Activated effector memory CD4-positive, alpha-beta T cell treated with Interleukin-2 at 50 U/mL for 16 hours (primary cell): ENCODE data around the gene SRSF3.
"Not testable (repeated sequence)": the region's sequence is repeated elsewhere in the genome, so short reads cannot be mapped to it uniquely, and the experiment has no call there.

Experiments used
- DNase-seq: peaks from one replicate; pipeline ENCODE4 v3.0.0-alpha.2; 2020

The SRSF3 gene

DNA sequence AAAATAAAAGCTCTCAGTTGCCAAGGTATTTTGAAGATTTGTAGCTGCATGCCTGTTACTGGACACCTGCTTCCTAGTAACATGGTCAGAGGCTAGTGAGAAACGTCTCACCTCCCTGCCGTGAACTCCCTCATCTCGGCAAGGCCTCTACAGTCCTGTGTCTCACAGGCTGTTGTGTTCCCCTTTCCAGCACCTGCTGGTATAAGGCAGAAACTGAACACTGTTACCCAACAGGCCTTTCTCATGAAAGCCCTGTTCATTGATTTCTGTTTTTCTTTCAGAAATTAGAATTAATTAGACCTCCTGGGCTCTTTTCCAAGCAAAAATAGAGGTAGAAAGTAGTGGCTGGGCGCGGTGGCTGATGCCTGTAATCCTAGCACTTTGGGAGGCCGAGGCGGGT, 17.6 kb upstream of the SRSF3 start:
- DNase-seq: no peak

DNA sequence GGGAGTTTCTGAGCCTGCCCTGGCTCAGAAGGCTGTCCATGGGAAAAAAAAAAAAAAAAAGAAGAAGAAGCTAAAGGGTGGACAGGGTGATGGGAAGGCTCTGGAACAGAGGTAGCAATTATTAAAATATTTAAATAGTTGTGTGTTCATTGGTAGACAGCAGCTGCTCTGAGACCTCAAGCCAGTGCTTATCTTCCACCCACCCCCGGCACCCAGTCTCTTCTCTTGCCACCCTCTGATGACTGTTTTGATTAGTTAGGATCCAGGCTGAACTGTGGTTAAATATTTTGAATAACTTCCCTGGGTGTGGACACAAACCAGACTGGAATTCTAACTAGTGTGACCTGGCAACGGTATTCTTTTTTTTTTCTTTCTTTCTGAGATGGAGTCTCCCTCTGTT, 16.9 kb upstream of the SRSF3 start:
- no peak for DNase-seq

DNA sequence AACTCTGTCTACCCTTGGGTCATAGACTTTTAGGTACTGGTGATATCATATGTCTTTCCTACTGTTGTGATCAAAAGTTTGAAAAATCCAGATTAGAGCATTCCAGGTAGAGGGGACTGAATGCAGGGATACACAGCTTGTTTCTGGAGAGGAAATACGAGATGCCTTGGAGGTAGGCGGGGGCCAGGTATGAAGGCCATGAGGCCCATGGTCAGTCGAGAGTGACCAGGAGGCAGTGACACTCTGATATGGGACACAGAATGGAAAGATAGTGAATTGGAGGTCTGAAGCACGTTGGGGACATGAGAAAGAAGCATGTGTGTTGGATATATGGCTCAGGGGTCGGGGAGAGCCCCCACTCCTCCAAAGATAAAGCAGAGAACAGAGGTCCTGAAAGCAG, 16.1 kb upstream of the SRSF3 start:
- DNase-seq: no peak

DNA sequence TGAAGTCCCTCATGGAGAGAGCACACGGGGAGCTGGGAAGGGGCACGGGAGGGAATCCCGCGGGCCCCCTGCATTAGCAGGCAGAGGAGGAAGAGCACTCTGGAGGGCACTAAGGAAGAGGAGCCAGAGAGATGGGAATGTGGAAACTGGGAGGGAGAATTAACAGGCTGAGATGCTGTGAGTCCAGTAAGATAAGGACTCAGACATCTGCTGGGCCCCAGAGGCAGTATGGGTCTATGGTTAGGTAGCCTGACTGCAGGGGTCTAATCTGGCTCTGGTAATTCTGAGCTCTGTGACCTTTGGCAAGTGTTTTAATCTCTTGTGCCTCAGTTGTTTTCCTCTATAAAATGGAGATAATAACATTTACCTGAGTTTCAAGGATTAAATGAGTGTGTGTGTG, 15.7 kb upstream of the SRSF3 start:
- no peak for DNase-seq

DNA sequence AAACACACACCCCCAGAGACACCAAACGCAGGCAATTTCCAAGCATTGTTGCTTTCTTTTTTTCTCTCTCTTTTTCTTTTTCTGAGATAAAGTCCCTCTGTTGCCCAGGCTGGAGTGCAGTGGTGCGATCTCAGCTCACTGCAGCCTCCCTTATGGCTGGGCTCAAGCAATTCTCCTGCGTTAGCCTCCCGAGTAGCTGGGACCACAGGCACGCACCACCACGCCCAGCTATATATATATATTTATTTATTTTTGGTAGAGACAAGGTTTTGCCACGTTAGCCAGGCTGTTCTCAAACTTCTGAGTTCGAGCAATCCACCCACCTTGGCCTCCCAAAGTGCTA, 14.0 kb upstream of the SRSF3 start:
- DNase-seq: no peak

DNA sequence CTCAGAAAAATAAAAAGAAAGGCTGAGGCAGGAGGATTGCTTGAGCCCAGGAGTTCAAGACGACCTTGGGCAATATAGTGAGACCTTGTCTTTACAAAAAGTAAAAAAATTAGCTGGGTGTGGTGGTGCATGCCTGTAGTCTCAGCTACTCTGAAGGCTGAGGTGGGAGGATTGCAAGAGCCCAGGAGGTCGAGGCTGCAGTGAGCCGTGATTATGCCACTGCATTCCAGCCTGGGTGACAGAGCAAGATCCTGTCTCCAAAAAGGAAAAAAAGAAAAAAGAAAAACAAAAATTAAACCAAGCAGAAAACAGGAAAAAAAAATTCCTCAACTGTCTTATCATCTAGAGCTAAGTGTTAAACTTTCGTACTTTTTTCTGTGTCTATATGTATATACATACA, 12.4 kb upstream of the SRSF3 start:
- DNase-seq: no peak

DNA sequence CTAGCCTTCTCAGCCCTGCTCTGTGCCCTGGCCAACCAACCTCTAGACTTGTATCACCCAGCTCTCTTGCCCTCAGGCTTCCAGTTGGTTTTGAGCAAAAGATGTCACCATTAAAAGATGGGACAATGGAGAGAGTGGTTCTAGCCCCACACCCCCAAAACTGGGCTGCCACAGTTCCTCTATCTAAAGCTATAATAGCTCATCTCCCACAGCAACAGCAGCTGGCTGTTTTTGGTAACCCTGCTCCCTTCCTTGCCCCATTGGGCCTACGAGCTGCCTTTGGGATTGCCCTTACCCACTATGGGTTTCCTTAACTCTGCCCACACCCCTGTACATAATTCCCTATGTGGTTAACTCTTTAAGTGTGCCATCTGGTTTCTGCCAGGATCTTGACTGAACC, 7.6 kb upstream of the SRSF3 start:
- DNase-seq: no peak

DNA sequence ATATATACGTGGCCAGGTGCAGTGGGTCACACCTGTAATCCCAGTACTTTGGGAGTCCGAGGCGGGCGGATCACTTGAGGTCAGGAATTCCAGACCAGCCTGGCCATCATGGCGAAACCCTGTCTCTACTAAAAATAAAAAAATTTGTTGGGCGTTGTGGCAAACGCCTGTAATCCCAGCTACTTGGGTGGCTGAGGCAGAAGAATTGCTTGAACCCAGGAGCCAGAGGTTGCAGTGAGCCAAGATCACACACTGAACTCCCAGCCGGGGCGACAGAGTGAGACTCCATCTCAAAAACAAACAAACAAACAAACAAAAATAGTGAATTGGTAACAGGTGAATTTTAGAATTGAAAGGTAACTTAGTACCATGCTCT, 5.1 kb upstream of the SRSF3 start:
- DNase-seq: not testable (repeated sequence)

DNA sequence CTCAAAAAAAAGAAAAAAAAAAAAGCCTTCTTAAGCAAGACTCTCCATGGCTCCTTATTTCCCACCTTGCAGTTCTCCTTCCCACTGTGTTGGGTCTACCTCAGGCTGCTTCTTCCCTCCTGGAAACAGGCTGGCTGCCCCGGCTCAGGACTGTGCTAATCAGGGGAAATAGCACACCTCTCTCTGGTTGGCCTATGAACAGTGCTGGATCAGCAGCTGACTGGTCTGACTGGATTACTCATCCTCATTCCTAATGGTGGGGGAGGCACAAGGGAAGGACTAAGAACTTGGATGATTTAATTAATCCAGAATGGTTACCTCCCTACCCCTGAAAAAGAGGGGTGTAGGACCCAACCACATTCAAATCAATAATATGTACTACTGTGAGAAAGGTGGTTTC, 3.9 kb upstream of the SRSF3 start:
- DNase-seq: no peak

DNA sequence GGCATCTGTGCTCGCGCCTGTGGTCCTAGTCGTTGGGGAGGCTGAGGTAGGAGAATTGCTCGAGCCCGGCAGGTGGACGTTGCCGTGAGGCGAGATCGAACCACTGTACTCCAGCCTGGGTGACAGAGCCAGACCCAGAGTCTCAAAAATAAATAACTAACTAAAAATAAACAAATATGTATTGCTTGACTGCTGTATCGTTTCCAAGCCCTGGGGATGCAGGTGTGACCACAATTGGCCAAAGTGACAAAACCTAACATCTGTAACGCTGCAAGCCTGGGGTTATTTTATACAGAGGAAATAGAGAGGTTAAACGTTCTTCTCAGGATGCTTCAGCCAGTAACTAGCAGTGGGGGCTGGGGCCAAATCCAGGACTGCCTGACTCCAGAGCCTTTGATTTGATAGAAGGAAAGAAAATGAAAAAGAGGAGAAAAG, 1.9 kb upstream of the SRSF3 start:
- DNase-seq: no peak

DNA sequence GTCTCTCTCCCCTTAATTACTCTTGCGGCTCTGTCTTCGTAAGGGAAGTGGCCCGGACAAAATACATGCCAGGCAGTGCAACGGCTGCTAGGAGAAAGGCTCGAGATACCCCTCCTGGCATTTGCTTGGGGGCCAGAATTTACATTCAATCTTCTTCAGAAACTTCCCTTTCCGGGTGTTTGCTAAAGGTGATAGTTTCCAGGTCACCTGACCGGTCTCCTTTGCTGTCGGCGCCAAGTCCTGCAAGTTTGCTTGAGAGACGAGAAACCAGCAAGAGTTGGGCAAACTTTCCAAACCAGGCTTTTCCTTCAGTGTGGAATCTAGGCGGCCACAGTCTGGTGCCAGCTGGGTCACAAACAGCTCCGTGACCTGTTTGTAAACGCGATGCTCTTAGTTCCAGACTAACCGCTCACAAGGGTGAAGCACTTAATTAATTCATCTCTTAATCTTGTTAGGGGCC, 563 bp upstream of the SRSF3 start:
- no peak for DNase-seq

DNA sequence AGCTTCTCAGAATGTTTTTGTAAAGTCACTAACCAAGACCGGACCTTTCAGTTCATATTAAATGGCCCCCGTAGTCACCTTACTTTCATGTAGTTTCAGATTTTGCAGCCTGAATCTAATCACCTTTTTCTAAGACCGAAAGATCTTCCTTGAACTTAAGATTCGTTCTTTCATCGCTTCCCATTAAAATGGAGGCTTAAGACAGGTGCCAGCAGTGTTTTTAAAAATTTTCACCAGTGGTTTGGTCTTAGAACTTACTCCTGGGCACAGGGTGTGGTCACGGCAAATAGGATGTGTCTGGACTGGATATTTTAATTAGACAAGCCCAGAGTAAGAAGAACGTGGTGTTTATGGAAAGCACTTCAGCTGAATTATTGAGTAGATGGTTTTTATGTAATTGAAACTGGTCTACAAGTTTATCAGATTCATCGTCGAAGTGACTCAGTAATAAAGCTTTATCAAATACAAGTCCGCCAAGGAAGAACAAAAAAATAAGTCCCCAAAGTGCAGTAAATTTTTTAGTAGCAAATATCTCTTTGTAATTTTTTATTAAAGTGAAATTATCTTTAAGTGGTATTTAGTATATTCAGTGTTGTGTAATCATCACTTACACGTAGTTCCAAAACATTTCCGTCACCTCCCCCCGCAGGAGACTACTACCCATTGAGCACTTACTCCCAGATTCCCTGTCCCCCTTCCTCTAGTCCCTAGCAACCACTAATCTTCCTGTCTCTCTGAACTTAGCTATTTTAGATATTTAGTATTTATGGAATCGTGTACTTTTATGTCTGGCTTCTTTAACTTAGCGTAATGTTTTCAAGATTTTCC, 868 bp downstream of the SRSF3 start:
- DNase-seq: no peak

DNA sequence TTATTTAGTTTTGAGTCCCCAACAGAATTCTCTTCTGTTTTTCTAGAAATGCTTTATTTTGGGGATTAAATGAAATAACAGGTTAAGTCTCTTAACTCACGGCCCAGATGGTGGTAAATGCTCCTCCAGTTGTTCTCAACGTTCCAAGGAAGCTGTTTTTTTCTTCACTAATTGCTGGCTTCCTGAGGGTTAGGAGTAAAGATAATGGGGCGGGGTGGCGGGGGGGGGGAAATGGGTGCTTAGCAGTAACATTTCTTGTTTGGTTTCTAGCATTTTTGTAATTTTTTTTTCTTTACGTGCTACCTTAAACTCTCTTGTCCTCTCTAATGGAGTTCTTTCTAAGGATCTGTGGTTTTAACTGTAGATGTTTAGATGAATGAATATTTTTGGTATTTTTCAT, 2.2 kb downstream of the SRSF3 start:
- no peak for DNase-seq

DNA sequence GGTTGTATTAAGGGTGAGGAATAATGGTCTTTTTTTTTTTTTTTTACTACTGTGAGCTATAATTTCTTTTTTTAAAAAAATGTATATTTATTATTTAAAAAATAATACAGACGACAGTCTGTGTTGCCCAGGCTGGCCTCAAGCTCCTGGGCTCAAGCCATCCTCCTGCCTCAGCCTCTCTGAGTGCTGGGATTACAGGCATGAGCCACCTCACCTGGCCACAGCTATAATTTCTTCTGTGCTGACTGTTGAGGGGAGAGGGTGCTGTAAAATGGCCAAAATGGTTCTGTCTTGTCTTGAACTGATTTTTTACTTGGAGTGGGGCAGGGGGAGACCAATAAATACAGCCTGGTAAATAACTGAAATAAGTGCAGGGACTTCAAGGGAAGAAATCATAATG, 3.6 kb downstream of the SRSF3 start:
- DNase-seq: no peak

DNA sequence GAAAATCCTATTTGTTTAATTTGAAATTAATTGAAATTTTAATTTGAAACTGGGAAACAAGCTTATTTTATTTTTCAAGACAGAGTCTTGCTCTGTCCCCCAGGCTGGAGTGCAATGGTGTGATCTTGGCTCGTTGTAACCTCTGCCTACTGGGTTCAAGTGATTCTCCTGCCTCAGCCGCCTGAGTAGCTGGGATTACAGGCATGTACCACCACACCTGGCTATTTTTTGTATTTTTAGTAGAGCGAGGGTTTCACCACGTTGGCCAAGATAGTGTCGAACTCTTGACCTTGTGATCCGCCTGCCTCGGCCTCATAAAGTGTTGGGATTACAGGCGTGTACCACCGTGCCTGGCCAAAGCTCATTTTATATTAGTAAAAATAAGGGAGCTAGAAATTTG, 4.2 kb downstream of the SRSF3 start:
- no peak for DNase-seq

DNA sequence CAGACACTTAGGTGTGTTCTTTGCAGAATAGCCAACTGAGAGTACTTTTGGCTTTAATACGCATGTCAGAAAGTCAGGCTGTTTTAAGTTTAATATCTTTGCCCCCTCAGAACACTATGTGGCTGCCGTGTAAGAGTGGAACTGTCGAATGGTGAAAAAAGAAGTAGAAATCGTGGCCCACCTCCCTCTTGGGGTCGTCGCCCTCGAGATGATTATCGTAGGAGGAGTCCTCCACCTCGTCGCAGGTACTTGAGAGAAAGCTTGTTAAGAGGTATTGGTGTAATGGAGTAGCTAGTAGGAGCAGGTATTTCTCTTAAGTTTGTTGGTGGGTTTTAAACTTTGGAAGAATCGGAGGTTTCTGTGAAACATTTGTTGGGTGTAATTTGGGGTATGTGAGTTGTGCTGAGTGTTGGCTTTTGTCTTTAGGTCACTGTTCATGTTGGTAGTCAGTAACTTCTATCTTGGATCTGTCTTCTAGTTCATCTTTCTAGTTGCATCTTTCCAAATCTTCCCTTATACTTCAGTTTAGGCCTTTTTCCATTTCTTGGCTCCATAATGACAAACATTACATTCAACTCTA, 4.7 kb downstream of the SRSF3 start:
- no peak for DNase-seq

DNA sequence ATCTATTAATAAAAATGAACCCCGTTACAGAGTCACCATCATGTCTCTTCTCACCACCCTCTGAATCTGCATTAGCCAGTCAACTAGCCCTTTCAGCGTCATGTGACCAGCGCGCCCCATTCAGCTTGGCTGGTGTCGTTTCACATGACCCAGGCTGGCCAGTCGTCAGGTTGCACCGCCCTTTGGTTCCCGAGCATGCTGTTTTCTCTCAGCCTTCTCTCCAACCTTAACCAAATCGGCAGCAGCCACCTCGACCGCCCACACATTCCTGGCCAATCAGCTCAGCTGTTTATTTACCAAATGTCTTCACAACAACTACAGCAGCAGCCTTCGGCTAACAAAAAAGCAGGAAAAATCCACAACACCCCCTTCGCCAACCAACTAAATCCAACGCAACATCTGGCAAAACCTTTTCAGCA, 5.6 kb downstream of the SRSF3 start:
- DNase-seq: peak; percentile 39

DNA sequence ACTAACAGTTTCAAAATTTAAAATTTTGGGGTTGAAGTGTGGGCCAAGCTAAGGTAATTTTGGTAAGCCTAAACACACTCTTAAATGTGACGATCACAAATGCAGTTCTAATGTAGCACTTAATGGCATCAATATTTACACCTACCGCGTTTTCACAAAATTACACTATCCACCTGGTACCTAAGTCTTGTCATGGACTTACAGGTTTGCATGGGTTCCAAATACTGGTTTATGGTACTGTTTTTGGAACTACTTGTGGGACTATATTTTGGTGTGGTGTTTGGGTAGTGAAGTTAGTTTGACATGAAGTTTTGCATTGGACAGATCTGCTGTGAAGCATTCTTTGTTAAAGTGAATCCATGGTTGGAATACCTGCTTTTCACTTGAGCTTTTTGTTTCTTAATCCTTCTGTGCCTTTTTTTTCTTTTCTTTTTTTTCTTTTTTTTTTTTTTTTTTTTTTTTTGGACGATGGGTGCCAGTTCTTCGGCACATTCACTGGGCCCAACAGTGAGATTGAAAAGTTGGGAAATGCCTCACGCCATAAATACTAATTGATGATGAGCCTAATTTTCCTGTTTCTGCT, 6.5 kb downstream of the SRSF3 start:
- DNase-seq: no peak

DNA sequence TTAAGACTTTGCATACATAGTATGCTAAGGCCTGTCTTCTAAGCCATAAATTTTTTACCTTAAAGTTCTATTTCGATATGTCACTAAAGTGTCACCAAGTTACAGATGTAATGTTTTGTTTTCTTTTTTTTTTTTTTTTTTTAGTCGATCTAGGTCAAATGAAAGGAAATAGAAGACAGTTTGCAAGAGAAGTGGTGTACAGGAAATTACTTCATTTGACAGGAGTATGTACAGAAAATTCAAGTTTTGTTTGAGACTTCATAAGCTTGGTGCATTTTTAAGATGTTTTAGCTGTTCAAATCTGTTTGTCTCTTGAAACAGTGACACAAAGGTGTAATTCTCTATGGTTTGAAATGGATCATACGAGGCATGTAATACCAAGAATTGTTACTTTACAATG, 7.7 kb downstream of the SRSF3 start:
- not testable (repeated sequence) for DNase-seq

DNA sequence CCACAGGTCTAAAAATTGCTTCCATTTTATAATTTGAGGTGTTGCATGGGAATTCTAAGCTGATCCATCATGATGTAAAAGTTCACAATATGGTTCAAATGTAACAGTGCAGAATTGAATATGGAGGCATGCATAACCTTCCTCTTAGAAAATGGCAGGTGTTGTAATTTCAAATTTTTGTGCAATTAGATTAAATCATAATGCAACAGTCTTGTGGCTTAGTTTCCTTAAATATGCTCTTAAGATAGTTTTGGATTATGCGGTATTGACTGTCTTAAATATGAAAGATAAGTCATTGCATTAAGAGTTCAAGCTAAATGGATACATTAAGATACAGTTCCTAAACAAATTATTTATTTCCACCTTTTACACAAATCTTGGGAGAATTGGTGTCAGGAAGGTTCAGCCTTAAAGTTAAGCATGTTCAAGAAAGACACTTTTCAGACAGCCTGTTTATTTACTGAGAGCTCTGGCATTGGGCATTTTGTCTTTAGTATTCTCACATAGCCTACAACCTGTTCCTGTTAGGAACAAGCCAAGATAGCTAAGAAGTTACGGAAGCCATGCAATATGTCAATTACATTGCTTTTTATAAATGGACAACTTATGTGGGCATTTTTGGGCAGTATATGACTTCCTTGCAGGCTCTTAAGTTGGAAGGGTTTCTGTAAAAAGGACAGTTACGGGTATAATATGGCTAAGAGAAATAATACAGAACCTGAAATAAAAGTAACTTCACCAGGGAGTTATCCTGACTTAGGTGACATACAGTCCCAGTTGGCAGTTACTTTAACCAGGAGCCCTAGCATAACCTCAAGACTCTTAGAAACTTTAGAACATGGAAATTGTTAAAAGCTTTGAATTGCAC, 9.3 kb downstream of the SRSF3 start:
- no peak for DNase-seq

DNA sequence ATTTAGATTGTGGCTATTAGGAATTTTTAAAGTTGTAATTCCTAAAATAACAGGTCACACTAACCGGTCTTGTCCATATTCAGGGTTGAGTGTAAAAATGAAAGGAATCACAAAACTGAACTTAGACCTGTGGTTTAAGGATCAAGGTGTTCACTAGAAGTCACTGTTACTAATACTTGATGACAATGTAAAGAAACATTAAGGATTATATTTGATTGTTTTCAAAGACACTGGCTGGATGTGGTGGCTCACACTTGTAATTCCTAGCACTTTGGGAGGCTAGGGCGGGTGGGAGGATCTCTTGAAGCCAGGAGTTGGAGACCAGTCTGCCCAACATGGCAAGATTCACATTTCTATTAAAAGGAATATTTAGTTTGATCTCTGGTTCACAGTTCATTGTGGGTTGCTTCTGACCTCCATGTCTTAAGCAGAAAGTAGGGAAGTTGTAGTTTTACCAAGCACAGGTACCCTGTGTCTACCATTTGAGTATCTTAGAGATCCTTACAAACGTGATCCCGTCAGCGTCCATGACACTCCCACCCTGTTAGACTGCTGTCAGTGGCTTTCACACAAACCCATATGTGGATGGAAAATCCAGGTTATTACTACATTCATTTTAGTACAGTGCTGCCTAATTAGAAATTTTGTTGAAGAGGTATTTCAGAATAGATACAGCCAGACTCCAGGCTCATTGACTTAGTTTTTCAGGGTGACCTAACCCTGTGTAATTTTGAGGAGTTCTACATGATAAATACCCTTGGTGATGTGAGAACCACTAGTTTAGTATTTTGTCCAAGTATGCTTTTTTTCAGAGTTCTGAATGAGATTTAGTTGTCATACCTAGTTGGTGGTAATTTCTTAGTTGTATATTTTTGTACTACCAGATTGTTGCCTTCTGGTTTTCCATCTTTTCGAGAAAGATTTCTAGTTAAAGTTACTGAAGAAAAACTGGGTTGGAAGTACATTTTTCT, 10.2 kb downstream of the SRSF3 start:
- DNase-seq: no peak

DNA sequence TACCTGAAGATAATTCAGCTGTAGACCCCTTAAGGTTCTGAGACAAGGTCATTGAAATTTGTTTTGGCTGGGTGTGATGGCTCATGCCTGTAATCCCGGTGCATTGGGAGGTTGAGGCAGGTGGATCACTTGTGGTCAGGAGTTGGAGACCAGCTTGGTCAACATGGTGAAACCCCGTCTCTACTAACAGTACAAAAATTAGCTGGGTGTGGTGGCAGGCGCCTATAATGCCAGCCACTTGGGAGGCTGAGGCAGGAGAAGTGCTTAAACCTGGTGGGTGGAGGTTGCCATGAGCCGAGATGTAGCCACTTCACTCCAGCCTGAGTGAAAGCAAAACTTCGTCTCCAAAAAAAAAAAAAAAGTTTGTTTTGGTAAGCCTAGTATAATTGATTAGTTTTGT, 11.0 kb downstream of the SRSF3 start:
- no peak for DNase-seq
